OCI-LY7 (cell line): ENCODE measurements around the gene PIK3R6. TPM values are rescaled to one million over a fixed set of nuclear protein-coding genes. Genes with fewer than 3 reads are reported as not detected.

Experiments used
- BruUV-seq: library from RNA; stranded (reverse); fragments of 400-500 nt; replicated peaks from 2 replicates; lab custom pipeline; 2021; lab: Mats Ljungman, UMichigan
- CTCF ChIA-PET: fragments of 300-600 bp; sonication (Branson Sonifier 250); formaldehyde crosslinking; loops from one replicate; lab custom pipeline; 2022; ENCODE audit warnings: antibody characterized with exemption; ENCODE audit not compliant: unreplicated experiment; lab: Charles Lee
- POLR2A ChIA-PET: fragments of 300-600 bp; sonication (Branson Sonifier 250); formaldehyde crosslinking; loops from one replicate; lab custom pipeline; 2022; ENCODE audit warnings: antibody characterized with exemption; lab: Charles Lee
- DNase-seq: peaks from one replicate; pipeline ENCODE4 v3.0.0-alpha.2; 2015; ENCODE audit warnings: low spot score
- H2AFZ ChIP-seq: fragments of 200-600 bp; sonication (generic), shearing (Covaris generic); 2 replicates; pipeline ENCODE4 v1.6.1; 2014; ENCODE audit warnings: mild to moderate bottlenecking, antibody characterized with exemption, low read length, moderate library complexity
- H3K27ac ChIP-seq: fragments of 200-600 bp; sonication (generic); 2 replicates; pipeline ENCODE4 v1.5.1; 2014; ENCODE audit warnings: mixed run types, low read depth, mild to moderate bottlenecking, moderate library complexity, low read length, inconsistent platforms; ENCODE audit not compliant: poor library complexity, severe bottlenecking
- H3K36me3 ChIP-seq: fragments of 200-600 bp; sonication (generic); 2 replicates; pipeline ENCODE4 v1.6.1; 2014; ENCODE audit warnings: mild to moderate bottlenecking, antibody characterized with exemption, low read length, moderate library complexity, mixed read lengths; ENCODE audit not compliant: insufficient read depth
- H3K4me1 ChIP-seq: fragments of 200-600 bp; sonication (generic); 2 replicates; pipeline ENCODE4 v1.5.1; 2014; ENCODE audit warnings: mild to moderate bottlenecking, low read length; ENCODE audit not compliant: insufficient read depth, poor library complexity, severe bottlenecking
- H3K4me2 ChIP-seq: fragments of 200-600 bp; sonication (generic); 2 replicates; pipeline ENCODE4 v1.6.1; 2014; ENCODE audit warnings: mild to moderate bottlenecking, low read length
- H3K4me3 ChIP-seq: fragments of 200-600 bp; sonication (generic); 2 replicates; pipeline ENCODE4 v1.5.1; 2014; ENCODE audit warnings: mild to moderate bottlenecking, low read depth, low read length; ENCODE audit not compliant: poor library complexity, severe bottlenecking
- H3K79me2 ChIP-seq: fragments of 200-600 bp; sonication (generic); 2 replicates; pipeline ENCODE4 v1.6.1; 2016; ENCODE audit warnings: low read depth, mild to moderate bottlenecking, low read length, moderate library complexity, mixed read lengths; ENCODE audit not compliant: insufficient read depth
- H3K9me2 ChIP-seq: fragments of 200-600 bp; sonication (generic); 2 replicates; pipeline ENCODE4 v1.6.1; 2016; ENCODE audit warnings: mild to moderate bottlenecking, low read length, mixed read lengths; ENCODE audit not compliant: insufficient read depth
- H3K9me3 ChIP-seq: fragments of 200-600 bp; sonication (generic); 2 replicates; pipeline ENCODE4 v1.6.1; 2014; ENCODE audit warnings: mild to moderate bottlenecking, mixed run types, low read length, mixed read lengths
- H4K20me1 ChIP-seq: fragments of 200-600 bp; sonication (generic); 2 replicates; pipeline ENCODE4 v1.6.1; 2014; ENCODE audit warnings: mild to moderate bottlenecking, antibody characterized with exemption, low read length, moderate library complexity, mixed read lengths; ENCODE audit not compliant: insufficient read depth
- EZH2phosphoT487 ChIP-seq: fragments of 200-600 bp; sonication (generic); IDR thresholded peaks from 2 replicates; pipeline ENCODE4 v1.6.1; 2018; ENCODE audit warnings: low read depth, borderline replicate concordance, mild to moderate bottlenecking, mixed run types, antibody characterized with exemption, low read length, moderate library complexity, mixed read lengths
- intact Hi-C: fragments of 100-400 bp; cut with micrococcal nuclease; formaldehyde crosslinking; loops from one replicate; pipeline ENCODE4 v1.10.0; 2022; ENCODE audit not compliant: unreplicated experiment
- total RNA-seq, 2 experiments: library from RNA; depleted of rRNA in 1 of 2; stranded (reverse); fragments of >200 nt in 1 of 2; shearing (Covaris generic) in 1 of 2; gene quantifications; 2 replicates each; pipeline ENCODE4 v1.2.3, GENCODE V29; 2014 to 2022
- TF ChIP-seq, protein P1 (sequence below): fragments of 200-600 bp; sonication (generic); conservative IDR thresholded peaks from 2 replicates; pipeline ENCODE4 v1.5.1; 2014; ENCODE audit warnings: mild to moderate bottlenecking, antibody characterized with exemption, low read length, moderate library complexity, mixed read lengths

The PIK3R6 gene
- total RNA-seq, 2 experiments from 2014 or later: not detected

DNA sequence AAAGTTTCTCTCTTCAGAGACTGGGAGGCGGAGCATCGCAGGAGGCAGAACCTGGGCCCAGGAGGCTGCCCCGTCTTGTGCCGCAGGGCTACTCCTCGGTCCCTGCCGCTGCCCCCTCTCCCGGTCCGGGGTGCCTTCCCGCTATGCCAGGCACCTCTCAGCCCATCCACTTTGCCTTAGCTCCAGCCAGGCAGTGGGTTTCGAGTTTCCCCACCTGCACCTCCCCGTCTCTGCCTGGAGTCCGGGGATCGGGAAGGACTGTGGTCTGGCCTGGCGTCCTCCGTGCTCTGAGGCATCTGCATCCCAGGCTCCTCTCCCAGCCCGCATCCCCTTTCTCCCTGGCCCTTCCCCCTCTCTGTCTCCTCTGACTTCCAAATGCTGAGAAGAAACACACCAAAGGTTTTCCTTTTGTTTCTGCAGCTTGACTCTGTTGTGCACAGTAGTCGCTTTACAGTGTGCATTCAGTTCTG, 26.8 kb upstream of the PIK3R6 start:
- Histone ChIP-seq H3K9me2 (no peaks in the 10 kb centered on the region), H4K20me1 (no peaks in the 10 kb centered on the region), H3K27ac (no peak overlapping the region), H3K4me3 (no peak overlapping the region), H3K9me3 (no peaks in the 10 kb centered on the region), H2AFZ (no peak overlapping the region), H3K4me1 (peaks cover 16% of the 10 kb centered on the region), H3K36me3 (no peaks in the 10 kb centered on the region), H3K79me2 (no peaks in the 10 kb centered on the region), H3K4me2 (no peak overlapping the region)
- ChIA-PET POLR2A (interaction anchor here (0.7 kb wide), 1 partner anchor 11 kb away, joined by 4 read pairs; no protein-coding TSS in a partner anchor), CTCF (no interaction called here)
- no TSS peak for BruUV-seq
- intact Hi-C loops: loop anchor here (2.0 kb wide), 1 partner anchor 147 kb away; no protein-coding TSS in a partner anchor
- TF ChIP-seq, protein P1, sequence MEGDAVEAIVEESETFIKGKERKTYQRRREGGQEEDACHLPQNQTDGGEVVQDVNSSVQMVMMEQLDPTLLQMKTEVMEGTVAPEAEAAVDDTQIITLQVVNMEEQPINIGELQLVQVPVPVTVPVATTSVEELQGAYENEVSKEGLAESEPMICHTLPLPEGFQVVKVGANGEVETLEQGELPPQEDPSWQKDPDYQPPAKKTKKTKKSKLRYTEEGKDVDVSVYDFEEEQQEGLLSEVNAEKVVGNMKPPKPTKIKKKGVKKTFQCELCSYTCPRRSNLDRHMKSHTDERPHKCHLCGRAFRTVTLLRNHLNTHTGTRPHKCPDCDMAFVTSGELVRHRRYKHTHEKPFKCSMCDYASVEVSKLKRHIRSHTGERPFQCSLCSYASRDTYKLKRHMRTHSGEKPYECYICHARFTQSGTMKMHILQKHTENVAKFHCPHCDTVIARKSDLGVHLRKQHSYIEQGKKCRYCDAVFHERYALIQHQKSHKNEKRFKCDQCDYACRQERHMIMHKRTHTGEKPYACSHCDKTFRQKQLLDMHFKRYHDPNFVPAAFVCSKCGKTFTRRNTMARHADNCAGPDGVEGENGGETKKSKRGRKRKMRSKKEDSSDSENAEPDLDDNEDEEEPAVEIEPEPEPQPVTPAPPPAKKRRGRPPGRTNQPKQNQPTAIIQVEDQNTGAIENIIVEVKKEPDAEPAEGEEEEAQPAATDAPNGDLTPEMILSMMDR: no peak
- TF ChIP-seq EZH2phosphoT487: no peak
- no peak for DNase-seq

DNA sequence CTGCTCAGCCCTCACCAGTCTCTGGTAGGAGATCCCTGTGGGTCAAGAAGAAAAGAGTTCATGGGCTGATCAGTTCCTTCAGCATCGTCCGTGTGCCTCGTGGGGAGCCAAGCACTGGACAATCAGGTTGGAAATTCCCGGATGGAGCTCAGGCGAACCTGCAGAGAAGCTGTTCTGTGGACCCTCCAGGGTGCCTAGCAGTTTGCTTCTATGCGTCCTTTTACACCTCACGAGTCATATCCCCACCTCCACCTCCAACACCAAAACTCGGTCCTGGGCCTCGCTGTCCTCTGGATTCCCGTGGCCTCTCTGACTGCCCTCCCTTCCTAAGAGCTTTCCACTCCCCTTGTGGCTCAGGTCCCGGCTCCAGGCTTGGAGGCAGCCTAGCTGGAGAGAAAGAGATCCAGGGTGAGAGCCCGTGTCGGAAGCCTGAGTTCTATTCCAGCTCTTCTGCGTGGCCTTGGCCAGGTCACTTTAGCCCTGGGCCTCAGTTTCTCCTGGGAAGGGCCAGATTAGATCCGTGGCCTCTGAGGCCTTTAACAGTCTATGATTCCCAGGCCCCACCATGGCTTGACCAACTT, 26.2 kb upstream of the PIK3R6 start:
- H3K4me2 ChIP-seq: no peak overlapping the region
- no peaks in the 10 kb centered on the region for H3K36me3 ChIP-seq
- H4K20me1 ChIP-seq: no peaks in the 10 kb centered on the region
- ChIA-PET CTCF (no interaction called here), POLR2A (no interaction called here)
- no peak overlapping the region for H3K27ac ChIP-seq
- H3K9me3 ChIP-seq: no peaks in the 10 kb centered on the region
- no peak overlapping the region for H3K4me3 ChIP-seq
- H3K79me2 ChIP-seq: no peaks in the 10 kb centered on the region
- no peak overlapping the region for H2AFZ ChIP-seq
- no peaks in the 10 kb centered on the region for H3K9me2 ChIP-seq
- no peak for TF ChIP-seq EZH2phosphoT487
- TF ChIP-seq, protein P1: no peak
- BruUV-seq: no TSS peak
- intact Hi-C loops: loop anchor here (2.0 kb wide), 1 partner anchor 147 kb away; no protein-coding TSS in a partner anchor
- H3K4me1 ChIP-seq: peaks cover 11% of the 10 kb centered on the region
- DNase-seq: no peak

DNA sequence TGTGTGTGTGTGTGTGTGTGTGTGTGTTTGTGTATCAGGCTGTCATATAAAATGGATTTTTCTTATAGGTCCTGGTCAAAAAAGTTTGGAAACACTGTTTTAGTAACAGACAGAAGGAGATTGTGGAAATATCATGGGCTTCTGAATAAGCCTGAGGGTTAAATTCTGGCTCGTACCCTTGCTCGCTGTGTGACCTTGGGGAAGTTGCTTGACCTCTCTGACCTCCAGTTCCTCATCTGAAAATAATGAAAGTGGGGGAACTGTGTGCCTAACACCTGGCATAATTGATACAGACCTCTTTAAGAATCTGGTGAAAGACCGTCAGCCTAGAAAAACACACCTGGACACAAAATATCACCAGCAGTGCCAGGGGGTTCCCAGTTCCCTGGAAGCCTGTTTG, 25.6 kb upstream of the PIK3R6 start:
- no peak for DNase-seq
- Histone ChIP-seq H3K4me3 (no peak overlapping the region), H4K20me1 (no peaks in the 10 kb centered on the region), H3K79me2 (no peaks in the 10 kb centered on the region), H2AFZ (no peak overlapping the region), H3K4me2 (no peak overlapping the region), H3K4me1 (peaks cover 4% of the 10 kb centered on the region), H3K36me3 (no peaks in the 10 kb centered on the region), H3K9me3 (no peaks in the 10 kb centered on the region), H3K9me2 (no peaks in the 10 kb centered on the region), H3K27ac (no peak overlapping the region)
- POLR2A ChIA-PET: no interaction called here
- no TSS peak for BruUV-seq
- CTCF ChIA-PET: interaction anchor here (0.6 kb wide), 1 partner anchor 103 kb away, joined by 4 read pairs; no protein-coding TSS in a partner anchor
- TF ChIP-seq, protein P1: no peak
- intact Hi-C loops: no loop called here
